Measurements from ENCODE around the gene SLC16A3. TPM values are rescaled to one million over a fixed set of nuclear protein-coding genes. Genes with fewer than 3 reads are reported as not detected.
A peak's percentile ranks its signal among the peaks of the same experiment; 100 is the strongest.
"Not testable (repeated sequence)": the region's sequence is repeated elsewhere in the genome, so short reads cannot be mapped to it uniquely, and the experiment has no call there.

The SLC16A3 gene
- total RNA-seq, 1 donor from 2014 or later: 135 TPM

DNA sequence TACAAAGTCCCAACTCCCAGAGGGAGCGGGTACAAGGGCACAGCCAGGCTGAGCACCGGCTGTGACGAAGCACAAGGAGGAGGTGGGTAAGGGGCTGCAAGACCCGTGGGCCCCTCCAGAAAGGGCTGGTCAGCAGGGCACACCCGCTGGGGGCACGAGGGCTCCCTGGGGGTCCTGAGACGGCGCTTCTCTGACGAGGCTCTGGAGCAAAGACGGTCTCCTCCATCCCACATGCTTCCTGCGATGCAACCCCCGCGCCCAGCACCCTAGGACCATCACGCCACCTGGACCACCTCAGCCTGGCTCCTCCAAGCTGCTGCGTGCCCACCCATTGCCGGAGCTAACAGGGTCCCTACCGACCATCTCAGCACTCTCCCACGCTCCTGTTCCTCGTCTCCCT is 24.9 kb upstream of the SLC16A3 start:
- DNase-seq (ENCODE audit: low read depth in 2 of 2): no peak

DNA sequence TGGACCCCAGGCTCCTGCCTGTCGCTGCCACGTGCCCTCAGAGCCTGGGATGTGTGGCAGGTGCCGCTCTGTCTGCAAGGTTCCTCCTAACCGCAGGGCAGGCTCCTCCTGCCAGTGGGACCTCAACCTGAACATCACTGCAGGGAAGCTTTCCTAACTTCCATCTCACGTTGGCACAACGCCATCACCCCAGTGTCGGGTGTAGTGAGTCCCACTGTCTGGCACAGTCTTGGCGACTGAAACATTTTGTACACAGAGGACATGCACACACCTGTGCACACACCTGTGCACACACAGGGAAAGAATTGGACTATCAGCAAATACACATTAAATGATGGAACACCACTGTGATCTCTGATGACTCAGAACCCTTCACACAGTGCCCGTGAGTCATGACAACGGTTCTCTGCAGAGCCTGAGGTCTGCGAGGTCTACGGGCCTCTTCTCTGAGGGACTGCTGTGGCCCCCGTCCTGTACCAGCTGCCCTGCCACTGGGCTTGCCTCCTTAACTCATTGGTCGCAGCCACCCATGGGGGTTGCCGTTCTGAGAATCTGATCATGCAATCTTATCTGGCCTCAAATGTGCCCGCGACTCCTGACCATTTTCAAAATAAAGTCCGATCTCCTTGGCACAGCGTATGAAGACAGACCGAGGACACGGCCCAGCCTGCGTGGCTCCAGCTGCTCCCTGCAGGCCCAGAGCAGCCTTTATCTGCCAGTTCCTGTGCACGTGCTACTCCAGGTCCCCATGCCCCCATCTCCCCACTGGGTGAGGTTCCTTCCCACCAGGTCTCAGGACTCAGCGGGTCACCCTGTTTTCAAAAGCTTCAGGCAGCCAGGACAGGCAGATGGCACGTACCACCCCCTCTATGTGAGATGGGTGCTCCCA is 23.8 kb upstream of the SLC16A3 start:
- DNase-seq (ENCODE audit: low read depth in 2 of 2): peak in 1 of 2 donors; percentile 78

DNA sequence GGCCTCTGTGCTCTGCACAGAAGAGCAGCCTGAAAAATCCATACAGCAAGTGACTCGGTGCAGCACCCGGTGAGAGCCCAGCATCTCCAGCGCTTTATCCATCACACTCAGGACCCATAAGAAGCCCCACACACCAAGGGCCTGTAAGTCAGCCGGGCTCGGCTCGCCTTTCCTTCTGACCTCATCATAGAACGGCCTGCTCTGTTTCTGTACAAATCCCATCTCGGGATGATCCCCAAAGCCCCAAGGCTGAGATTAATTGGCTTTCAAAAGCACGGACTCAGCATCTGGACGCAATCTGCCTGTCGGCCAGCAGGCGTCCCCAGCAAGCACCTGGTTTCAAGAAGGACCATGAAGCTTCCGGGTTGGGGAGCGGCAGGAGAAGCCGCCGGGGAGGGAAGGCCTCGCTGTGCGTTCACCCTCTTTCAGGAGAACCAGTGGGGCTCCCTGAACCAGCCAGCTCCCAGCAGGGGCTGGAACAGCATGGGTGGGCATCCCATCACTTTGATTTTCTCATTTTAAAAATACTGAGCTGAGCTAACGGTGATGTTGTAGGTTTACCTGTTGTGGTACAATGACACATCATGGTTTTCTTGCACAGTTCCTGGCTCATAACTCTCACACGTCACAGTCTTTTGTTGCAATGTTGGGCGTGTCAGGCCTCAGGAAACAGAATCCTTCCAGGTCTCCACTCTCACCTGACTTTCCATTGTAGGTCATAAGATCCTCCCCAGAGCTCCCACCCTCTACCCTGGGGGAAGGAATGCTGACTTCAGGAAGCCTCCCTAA is 22.9 kb upstream of the SLC16A3 start:
- peak; percentile 86 to 88 for DNase-seq (ENCODE audit: low read depth in 2 of 2)

DNA sequence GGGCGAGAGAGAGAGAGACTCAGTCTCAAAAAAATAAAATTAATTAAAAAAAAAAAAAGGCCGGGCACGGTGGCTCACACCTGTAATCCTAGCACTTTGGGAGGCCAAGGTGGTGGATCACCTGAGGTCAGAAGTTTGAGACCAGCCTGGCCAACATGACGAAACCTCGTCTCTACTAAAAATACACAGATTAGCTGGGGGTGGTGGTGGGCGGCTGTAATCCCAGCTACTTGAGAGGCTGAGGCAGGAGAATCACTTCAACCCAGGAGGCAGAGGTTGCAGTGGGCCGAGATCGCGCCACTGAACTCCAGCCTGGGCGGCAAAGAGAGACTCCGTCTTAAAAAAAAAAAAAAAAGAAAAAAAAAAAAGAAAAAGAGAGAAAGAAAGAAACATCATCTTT is 18.2 kb upstream of the SLC16A3 start:
- DNase-seq (ENCODE audit: low read depth in 2 of 2): not testable (repeated sequence)

DNA sequence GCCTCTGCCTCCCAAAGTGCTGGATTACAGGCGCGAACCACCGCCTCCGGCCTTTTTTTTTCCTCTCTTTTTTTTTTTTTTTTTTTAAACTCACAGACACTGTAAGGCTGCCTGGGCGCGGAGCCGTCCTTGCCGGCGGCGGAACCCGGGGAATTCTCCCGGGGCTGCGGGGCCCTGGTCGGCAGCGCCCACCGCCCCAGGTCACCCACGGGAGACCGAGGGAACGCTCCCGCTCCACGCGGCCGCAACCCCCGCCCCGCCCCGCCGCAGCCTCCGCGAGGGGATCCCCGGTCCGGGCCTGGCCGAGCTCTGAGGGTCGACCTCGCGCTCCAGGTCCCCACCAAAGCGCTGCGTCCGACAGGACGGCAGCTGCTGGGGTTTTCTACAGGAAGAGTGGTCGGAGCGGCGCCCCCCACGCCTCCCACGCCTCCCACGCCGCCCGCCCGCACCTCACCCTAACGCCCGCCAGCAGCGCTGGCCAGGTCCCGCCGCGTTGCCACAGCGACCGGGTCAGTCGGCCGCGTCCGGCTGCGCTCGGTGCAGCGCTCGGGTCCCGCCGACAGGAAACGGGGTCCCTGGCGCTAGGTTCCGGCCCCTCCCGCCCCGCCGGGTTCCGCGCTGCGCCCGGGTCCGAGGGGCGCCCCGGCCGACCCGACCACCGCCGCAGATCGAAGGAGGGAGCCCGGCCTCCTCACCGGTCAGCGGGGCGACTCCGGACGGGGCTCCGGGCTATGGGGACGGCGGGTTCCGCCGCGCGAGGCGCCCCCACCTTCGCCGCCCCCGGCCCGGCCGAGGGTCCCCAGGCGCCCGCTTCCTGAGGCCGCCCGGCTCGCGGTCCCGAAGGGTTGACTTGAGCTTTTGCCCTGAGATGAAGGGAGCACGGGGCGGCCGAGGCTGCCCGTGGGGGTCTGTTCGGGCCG is 16.3 kb upstream of the SLC16A3 start, which contains the start of gene CCDC57:
CCDC57 (minus strand) TSS at position 512 of the 920 bp plus-strand sequence. CDS start 10,898 bp downstream, outside the sequence.
- peak; percentile 80 to 86 for DNase-seq (ENCODE audit: low read depth in 2 of 2)

DNA sequence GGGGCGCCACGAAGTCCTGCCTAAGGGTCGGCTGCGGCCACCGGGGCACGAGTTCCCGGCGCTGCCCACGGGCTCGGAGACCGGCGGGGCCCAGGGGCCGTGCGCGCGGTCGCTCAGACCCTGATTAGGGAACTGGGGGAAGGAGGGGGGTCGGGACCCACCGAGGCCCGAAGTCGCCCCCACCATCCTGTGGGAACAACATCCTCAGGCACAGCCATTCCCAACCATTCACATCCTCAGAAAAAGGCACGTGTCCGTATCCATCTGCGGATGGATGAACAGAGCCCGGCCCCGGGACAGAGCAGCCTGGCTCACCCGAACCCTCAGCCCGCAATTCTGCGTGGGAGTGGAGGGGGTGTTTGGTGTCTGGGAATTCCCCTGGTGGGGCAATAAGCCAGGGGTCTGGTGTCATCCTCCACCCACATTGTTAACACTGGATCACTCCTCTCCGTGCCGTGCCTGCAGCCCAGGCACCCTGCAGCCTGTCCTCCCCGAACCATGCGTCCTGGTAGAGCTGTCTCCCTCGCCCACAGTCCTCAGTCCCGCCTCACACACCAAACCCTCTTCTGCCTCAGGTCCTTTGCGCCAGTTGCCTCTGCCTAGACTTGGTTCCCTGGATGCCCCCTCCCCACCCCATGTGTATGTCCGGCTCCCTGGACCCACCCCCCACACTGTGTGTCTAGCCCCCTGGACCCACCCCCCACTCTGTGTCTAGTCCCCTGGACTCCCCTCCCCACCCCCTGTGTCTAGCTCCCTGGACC is 15.4 kb upstream of the SLC16A3 start:
- DNase-seq (ENCODE audit: low read depth in 2 of 2): peak; percentile 64 to 71

DNA sequence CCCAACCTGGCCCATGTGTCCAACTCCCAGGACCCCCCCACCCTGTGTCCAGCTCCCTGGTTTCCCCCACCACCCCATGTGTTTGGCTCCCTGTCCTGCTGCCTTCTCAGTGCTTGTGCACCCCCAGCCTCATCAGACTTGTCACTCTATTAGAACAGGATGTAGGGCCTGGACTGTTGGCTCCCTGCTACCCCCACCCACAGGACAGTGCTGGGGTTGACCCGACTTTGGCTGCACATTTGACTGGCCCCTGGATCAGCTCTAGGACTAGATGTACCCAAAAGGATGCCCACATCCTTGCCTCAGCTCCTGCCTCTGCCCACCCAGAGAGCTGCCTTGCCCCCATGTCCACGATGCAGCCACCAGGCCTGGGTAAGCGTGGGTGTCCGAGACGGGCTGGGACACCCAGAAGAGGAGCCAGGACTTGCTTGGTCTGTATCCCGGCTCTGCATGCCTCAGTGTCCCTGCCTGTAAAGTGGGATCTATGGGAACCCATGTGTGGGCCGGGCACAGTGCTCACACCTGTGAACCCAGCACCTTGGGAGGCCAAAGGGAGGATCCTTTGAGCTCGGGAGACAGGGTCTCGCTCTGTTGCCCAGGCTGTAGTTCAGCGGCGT is 14.7 kb upstream of the SLC16A3 start:
- no peak for DNase-seq (ENCODE audit: low read depth in 2 of 2)

DNA sequence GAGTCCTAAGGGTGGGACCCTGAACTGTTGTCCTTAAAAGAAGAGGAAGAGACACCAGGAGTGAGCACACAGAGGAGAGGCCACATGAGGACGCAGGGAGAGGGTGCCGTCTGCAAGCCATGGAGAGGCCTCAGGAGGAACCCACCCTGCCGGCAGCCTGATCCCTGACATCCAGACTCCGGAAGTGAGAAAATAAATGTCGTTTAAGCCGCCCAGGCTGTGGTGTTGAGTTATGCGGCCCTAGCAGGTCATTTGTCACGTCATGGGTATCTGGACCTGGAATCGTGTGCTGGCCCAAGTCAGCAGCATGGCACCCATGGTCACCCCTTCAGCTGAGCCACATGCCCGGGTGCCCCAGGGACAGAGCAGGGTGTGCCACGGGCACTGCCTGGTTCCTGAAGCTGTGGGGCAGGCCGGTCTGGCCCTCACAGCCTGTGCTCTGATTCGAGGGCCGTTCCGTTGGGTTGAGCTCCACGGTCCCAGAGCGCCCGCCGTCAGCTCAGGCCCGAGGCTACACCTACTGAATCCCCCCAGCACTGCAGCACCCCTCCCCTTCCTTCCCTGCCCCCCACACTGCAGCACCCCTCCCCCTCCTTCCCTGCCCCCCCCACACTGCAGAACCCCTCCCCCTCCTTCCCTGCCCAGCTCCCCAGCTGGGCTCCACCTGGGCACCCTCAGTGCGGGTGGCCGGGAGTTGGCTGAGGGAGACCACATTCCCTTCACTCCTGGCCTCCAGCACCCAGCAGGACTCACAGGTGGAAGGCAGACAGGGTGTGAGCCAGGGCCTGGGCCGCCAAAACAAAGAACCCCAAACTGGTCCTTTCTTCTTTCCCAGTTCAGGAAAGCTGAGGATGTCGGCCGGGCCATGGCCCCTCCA is 13.5 kb upstream of the SLC16A3 start:
- DNase-seq (ENCODE audit: low read depth in 2 of 2): no peak

DNA sequence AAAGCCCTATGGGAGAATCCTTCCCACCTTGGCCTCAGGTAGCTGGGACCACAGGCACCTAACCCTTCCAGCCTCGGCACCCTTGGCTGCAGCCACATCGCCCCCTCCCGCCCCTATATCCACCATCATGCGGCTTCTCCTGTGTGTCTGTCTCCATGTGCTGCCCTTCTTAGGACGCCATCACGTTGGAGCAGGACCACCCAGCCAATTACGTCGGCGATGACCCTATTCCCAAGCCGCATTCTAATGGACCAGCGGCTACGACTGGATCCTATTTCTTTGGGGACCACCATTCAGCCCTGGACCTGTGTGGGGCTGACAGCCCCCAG is 12.9 kb upstream of the SLC16A3 start:
- DNase-seq (ENCODE audit: low read depth in 2 of 2): no peak

DNA sequence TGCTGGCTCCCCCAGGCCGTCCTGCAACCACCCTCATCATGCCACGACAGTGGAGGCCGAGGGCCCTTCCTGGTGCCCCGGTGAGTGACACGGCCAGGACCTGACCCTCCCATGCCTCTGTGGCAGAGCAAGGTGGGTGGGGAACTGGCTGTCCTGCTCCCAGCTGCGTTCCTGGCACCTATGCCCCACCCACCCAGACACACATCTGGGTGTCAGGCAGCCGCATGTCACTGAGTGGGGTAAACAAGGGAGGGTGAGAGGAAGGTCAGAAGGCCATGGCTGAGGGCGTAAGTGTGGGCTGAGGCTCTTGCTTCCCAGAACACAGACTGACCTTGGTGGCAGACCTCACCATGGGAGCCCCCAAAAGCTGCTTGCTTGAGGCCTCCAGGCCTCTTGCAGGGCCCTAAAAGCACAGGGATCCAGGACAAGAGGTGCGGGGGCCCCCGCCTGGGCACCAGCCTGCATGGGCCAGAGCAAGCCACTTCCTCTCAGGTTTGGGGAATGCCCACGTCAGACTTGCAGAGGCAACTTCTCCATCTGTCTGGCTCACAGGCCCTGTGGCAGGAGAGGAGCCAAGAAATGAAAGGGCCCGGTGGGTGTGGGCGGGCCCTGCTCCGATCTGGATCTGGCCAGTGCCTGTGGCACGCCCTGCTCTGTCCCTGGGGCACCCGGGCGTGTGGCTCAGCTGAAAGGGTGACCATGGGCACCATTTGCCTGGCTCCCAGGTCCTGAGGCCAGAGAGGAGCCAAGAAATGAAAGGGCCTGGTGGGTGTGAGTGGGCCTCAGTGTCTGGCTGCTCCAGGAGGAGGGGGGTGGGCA is 12.3 kb upstream of the SLC16A3 start:
- DNase-seq (ENCODE audit: low read depth in 2 of 2): peak; percentile 48 to 53

DNA sequence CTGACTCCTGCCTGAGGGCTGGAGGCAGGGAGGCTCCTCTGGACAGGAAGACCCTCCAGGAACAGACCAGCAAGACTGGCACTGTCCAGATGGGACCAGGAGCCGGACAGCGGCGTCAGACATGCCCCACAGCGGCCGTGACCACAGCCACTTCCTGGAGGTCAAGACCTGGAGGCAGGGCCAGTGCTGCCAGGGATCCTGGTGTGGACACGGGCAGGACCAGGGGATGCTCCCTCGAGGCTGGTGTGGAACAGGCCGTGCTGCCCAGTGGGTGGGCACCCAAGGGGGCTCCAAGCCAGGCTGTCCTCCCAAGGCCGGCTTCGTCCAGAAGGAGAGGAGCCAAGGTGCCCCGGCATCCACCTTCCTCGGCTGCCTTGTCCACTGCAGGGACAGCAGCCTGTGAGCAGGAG is 11.7 kb upstream of the SLC16A3 start:
- peak in 1 of 2 donors; percentile 52 for DNase-seq (ENCODE audit: low read depth in 2 of 2)

DNA sequence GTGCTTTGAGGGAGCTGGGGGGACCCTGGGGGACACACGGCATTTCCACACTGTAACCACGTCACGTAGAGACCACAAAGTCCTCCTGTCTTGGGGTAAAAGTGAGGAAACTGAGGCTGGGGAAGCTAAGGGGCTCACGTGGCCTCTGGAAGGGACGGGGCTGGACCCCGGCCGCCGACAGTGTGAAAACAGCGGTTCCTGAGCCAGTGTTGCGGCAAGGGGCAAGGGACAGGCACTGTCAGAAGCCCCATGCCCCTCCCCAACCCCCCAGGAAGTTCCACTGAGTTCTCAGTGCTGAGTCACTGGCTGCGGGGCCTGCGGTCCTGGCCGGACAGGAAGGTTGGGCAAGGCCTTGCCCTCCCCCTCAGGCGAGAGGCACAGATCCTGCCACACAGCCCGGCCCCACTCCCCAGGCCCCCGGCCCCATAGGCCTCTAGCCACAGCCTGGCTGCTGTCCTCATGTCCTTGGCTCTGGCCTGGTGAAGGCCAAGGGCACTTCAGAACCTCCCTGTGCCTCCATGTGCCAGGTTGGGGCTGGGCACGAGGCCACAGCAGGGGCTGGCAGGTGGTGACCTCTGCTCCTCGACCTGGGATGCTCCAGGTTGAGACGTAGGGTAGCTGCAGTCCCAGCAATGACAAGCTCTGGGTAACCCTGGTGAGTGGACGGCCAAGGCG is 11.2 kb upstream of the SLC16A3 start:
- DNase-seq (ENCODE audit: low read depth in 2 of 2): peak; percentile 85 to 88

DNA sequence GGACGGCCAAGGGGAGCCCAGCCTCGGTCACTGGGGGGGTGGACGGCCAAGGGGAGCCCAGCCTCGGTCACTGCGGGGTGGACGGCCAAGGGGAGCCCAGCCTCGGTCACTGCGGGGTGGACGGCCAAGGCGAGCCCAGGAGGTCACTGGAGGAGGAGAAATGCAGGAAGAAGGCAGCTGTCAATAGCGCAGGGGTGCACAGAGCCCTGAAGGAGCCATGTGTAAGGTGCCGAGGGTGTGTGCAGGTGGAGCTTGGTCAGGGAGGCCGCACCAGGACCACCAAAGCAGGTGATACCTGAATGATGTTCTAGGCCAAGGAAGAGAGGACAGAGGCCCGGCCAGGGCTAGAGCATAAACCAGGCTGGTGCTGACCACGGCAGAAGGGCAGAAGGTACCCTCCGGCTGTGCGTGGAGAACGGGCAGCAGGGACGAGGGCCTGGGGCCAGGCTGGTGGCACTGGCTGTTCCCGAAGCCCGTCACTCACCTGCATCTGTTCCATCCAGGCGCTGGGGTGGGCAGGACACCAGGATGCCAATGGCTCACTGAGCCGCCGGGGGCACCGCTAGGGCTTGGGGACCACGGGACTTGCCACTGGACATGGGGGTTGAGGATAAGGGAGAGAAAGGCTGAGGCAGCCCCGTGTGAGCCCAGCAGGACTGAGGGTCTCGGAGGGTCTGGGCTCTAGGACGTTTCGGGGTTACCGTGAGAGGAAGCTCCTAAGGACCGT is 10.3 kb upstream of the SLC16A3 start:
- DNase-seq (ENCODE audit: low read depth in 2 of 2): no peak

DNA sequence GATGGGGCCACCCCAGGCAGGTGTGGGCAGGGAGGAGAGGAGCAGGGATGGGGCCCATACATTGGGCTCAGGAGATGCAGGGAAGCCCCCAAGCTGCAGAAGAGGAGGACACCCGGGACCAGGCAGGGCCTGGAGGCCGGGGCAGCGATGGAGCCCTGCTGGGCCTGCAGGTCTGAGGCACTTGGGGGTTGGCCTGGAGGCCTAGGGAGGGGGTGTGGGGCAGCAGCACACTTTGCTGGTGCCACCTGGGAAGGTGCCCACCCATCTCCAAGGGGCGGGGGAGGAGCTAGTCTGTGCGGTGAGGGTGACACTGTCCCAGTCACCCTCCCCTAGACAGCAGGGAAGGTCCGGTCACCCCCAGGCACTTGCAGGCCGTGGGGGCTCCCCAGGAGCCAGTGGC is 9.8 kb upstream of the SLC16A3 start:
- no peak for DNase-seq (ENCODE audit: low read depth in 2 of 2)

DNA sequence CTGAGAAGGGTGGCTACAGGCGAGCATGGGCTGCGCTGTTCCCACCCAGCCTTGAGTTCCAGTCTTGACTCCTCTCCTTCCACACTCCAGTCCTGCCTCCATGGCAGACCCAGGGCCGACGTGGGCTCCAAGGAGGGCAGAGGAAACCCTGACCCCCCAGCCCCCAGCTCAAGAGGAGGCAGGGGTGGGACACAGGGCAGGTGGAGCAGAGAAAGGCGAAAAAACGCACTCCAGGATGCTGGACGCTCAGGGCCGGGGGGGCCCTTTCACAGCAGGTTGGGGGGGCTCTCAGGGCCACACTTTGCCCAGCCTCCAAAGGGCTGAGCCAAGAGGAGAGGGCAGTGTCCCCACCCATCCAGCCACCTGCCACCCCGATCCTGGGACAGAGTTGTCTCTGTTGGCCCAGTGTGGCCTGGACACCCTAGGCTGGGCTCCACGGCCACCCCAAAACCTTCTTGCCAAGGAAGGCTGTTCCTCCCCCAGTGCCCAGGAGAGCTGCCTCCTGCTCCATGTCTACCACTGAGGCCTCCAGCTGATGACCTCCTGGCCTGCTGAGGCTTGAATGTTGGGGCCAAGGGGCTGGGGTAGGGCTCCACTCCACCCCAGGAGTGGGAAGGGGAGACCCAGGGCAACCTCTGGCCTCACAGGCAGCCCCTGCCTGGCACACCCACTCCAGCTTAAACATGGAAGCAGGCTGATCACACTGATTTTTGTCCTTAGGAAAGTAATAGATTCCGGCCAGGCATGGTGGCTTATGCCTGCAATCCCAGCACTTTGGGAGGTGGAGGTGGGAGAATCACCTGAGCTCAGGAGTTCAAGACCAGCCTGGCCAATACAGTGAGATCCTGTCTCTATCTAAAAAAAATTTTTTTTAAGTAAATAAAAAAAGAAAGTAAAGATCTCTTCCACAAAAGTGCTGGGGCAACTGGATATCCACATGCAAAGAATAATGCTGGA is 8.8 kb upstream of the SLC16A3 start:
- DNase-seq (ENCODE audit: low read depth in 2 of 2): no peak

DNA sequence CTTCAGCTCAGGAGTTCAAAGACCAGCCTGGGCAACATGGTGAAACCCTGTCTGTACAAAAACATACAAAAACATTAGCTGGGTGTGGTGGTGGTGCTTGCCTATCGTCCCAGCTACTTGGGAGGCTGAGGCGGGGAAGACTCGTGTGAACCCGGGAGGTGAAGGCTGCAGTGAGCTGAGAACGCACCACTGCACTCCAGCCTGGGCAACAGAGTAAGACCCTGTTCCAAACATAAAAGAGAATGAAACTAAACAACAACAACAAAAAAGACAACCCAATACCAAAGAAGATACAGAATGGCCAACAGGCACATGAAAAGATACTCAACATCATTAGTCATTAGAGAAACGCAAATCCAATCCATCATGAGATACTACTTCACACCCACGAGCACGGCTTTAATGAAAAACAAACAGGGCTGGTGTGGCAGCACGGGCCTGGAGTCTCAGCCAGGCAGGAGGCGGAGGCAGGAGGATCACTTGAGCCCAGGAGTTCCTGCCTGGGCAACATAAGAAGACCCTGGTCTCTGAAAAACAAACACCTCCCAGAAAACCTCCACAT is 7.4 kb upstream of the SLC16A3 start:
- no peak for DNase-seq (ENCODE audit: low read depth in 2 of 2)

Measured in lung microvascular endothelial cell (primary cell).